Activated CD4-positive, alpha-beta T cell treated with anti-CD3 and anti-CD28 coated beads, Interleukin-2, amount 50 U/mL, for 24 hours (primary cell): Measurements from ENCODE around the gene VPS72.
"Not testable (repeated sequence)": the region's sequence is repeated elsewhere in the genome, so short reads cannot be mapped to it uniquely, and the experiment has no call there.

Source experiments
- DNase-seq, 2 donors: peaks; one replicate each; pipeline ENCODE4 v3.0.0-alpha.2; 2020; ENCODE audit warnings: low read depth in 1 of 2, low spot score in 1 of 2

The VPS72 gene, protein sequence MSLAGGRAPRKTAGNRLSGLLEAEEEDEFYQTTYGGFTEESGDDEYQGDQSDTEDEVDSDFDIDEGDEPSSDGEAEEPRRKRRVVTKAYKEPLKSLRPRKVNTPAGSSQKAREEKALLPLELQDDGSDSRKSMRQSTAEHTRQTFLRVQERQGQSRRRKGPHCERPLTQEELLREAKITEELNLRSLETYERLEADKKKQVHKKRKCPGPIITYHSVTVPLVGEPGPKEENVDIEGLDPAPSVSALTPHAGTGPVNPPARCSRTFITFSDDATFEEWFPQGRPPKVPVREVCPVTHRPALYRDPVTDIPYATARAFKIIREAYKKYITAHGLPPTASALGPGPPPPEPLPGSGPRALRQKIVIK

GRCh38 chr1:151189637-151190445, at the start of gene VPS72:
Gene VPS72 (minus strand): TSS chr1:151190197. CDS start chr1:151190121, 76 bp downstream.
- peak; percentile 63 to 81 for DNase-seq

GRCh38 chr1:151238467-151238739, 48.4 kb upstream of the VPS72 start:
- no peak for DNase-seq

- no peak for DNase-seq
Measured at GRCh38 chr1:151237678-151238466, 47.9 kb upstream of the VPS72 start.

- DNase-seq: no peak
Measured at GRCh38 chr1:151235235-151235634, 45.2 kb upstream of the VPS72 start.

DNA sequence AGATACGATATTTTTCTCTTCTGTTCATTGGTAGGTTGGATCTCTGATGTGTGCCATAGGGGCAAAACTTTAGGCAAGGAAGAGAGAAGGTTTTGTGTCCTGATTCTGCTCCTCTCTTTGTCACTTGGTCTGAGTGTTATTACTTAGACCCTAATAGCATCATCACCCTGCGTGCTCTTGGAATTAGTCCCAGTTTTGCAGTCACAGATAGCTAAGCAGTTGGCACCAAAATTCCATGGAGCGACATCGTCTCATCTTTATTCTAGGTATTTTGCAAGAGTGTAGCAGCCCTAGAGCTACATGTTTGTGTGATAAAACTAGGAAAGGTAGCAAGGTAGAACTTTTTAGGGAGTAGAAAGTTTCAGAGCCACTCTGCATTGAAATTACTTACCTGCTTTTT, 32.1 kb upstream of the VPS72 start:
- DNase-seq: no peak

DNA sequence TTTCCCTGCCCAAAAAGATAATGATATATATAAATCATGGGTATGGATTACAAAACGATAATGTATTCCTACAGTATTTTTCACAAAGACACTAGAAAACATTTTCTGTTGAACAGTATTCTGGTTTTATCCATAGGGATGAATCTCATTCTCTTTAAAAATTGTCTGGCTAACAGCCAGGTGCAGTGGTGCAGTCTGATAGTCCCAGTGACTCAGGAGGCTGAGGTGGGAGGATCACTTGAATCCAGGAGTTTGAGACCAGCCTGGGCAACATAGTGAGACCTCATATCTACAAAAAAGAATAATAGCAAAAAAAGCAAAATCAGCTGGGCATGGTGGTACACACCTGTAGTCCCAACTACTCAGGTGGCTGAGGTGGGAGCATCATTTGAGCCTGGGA, 31.6 kb upstream of the VPS72 start:
- DNase-seq: no peak

DNA sequence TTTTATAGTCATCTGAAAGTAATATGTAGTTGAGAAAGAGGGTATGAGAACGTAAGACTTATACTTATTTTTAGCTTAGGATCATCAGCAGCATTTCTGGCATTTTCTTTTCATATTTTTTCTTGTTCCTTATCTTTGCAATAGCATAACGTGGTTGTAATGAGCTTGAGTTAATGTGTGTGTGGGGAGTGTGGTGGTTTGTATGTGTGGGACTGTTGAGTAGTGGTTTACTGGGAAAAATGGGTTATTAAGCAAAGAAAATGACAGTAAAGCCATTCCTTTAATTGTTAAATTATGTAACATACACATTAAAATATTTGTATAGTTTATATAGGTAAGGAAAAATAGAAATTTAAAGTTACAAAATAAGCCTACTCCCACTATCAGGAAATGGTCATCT, 23.6 kb upstream of the VPS72 start:
- no peak for DNase-seq

- DNase-seq: no peak
Measured at GRCh38 chr1:151211972-151212705, 22.1 kb upstream of the VPS72 start.

GRCh38 chr1:151210830-151211229, 20.8 kb upstream of the VPS72 start:
- DNase-seq: no peak

DNA sequence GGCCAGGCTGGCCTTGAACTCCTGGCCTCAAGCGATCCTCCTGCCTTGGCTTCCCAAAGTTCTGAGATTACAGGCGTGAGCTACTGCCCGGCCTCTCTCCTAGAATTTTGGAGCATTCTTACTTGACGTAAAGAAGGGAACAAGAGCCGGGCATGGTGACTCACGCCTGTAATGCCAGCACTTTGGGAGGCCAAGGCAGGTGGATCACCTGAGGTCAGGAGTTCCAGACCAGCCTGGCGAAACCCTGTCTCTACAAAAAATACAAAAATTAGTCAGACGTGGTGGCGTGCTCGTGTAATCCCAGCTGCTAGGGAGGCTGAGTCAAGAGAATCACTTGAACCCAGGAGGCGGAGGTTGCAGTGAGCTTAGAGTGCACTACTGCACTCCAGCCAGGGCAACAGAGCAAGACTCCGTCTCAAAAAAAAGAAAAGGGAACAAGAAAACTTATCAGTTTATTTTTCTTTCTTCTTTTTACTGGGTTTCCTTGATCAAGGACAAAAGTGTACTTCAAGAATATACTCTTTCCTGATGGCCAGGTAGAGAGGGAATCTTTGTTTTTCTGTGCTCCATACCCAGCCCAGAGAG, 15.5 kb upstream of the VPS72 start:
- not testable (repeated sequence) for DNase-seq

- DNase-seq: no peak
Measured at GRCh38 chr1:151199873-151200581, 10.0 kb upstream of the VPS72 start.

- DNase-seq: peak; percentile 96 to 99
Measured at GRCh38 chr1:151198254-151199127, 8.5 kb upstream of the VPS72 start, which contains the start of gene PIP5K1A. Gene PIP5K1A (plus strand): TSS chr1:151198552. CDS start chr1:151198997, 445 bp downstream.

DNA sequence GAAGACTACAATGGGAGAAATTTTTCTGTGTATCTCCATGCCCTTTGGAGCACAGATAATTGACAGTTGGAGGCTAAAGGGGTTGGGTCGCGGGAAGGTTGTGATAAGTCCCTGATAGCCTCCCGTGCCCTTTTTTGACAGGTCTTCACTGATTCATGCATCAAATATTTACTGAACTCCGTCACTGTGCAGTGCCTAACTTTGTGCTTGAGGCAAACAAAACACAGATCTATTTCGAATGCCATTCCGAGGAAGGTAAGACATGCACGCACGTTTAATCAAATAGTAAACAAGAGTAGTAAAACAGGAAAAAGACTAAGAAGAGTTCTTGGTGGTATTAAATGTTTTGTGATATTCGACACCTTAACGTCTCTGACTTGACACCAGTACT, 7.9 kb upstream of the VPS72 start:
- DNase-seq: no peak

- peak in 1 of 2 donors; percentile 49 for DNase-seq
Measured at GRCh38 chr1:151196292-151196800, 6.3 kb upstream of the VPS72 start.

DNA sequence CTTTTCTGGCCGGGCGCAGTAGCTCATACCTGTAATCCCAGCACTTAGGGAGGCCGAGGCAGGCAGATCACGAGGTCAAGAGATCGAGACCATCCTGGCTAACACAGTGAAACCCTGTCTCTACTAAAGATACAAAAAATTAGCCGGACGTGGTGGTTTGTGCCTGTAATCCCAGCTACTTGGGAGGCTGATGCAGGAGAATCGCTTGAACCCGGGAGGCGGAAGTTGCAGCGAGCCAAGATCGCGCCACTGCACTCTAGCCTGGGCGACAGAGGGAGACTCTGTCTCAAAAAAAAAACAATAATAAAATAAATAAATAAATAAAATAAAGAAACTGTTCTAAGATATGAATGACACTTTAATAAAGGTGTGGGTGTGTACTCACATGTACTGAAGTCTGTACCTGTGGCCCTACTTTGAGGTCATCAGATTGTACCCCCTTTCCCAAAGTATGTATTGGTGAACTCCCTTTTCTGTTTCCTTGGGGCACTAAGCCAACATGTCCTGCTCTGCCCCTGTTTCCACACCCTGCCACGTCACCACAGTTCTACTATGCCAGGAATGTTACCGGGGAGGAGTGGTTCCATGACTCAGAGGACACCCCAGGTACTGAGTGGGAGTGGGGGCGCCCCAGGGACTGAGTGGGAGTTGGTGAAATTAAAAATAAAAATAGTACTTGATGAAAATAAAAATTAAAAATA, 5.0 kb upstream of the VPS72 start:
- not testable (repeated sequence) for DNase-seq

GRCh38 chr1:151193856-151194255, 3.9 kb upstream of the VPS72 start:
- DNase-seq: no peak

GRCh38 chr1:151193304-151193703, 3.3 kb upstream of the VPS72 start:
- no peak for DNase-seq

DNA sequence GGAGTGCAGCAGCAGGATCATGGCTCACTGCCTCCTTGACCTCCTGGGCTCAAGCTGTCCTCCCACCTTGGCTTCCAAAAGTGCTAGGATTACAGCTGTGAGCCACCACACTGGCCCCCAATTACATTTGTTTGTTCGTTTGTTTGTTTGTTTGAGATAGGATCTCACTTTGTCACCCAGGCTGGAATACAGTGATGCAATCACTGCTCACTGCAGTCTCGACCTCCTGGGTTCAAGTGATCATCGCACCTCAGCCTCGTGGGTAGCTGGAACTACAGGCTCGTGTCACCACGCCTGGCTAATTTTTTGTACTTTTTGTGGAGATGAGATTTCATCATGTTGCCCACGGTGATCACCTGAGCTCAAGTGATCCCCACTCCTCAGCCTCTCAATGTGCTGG, 2.0 kb upstream of the VPS72 start:
- no peak for DNase-seq
